Superior temporal gyrus (tissue), 1 donor: ENCODE data around the gene LYST.
"Not testable (repeated sequence)": the region's sequence is repeated elsewhere in the genome, so short reads cannot be mapped to it uniquely, and the experiment has no call there.

Experiments
- DNase-seq: peaks from one replicate; pipeline ENCODE4 v3.0.0-alpha.2; 2016; ENCODE audit errors: extremely low spot score

Gene LYST

GRCh38 chr1:235638612-235639011 is 228.1 kb downstream of the LYST start:
- DNase-seq, result not testable (repeated sequence)

GRCh38 chr1:235637756-235638534 is 228.8 kb downstream of the LYST start:
- DNase-seq, result no peak

- no peak for DNase-seq
These were observed 230.6 kb downstream of the LYST start for GRCh38 chr1:235635938-235636662.

GRCh38 chr1:235632506-235633401 is 234.0 kb downstream of the LYST start:
- no peak for DNase-seq

GRCh38 chr1:235631816-235632215 is 234.9 kb downstream of the LYST start:
- no peak for DNase-seq

GRCh38 chr1:235628316-235629005 is 238.2 kb downstream of the LYST start:
- DNase-seq, result no peak

GRCh38 chr1:235625831-235626230 is 240.9 kb downstream of the LYST start:
- DNase-seq, result peak; percentile 35

- no peak for DNase-seq
These were observed 241.4 kb downstream of the LYST start for GRCh38 chr1:235625340-235625739.

- no peak for DNase-seq
These were observed 241.9 kb downstream of the LYST start for GRCh38 chr1:235624721-235625333.

GRCh38 chr1:235622936-235623779 is 243.5 kb downstream of the LYST start:
- DNase-seq, result no peak

GRCh38 chr1:235619149-235619548 is 247.6 kb downstream of the LYST start:
- DNase-seq, result not testable (repeated sequence)

- DNase-seq, result no peak
These were observed 248.9 kb downstream of the LYST start for GRCh38 chr1:235617808-235618207.

GRCh38 chr1:235617140-235617539 is 249.6 kb downstream of the LYST start:
- no peak for DNase-seq

GRCh38 chr1:235614442-235614954 is 252.2 kb downstream of the LYST start:
- no peak for DNase-seq

GRCh38 chr1:235613602-235614001 is 253.1 kb downstream of the LYST start:
- no peak for DNase-seq

GRCh38 chr1:235612761-235613160 is 253.9 kb downstream of the LYST start:
- no peak for DNase-seq
